Measurements from ENCODE around the gene PDE4A. TPM values are rescaled to one million over a fixed set of nuclear protein-coding genes. Genes with fewer than 3 reads are reported as not detected.
"Not testable (repeated sequence)": the region's sequence is repeated elsewhere in the genome, so short reads cannot be mapped to it uniquely, and the experiment has no call there.

PDE4A gene
- total RNA-seq, 1 donor from 2014 or later = 9.4 TPM

DNA sequence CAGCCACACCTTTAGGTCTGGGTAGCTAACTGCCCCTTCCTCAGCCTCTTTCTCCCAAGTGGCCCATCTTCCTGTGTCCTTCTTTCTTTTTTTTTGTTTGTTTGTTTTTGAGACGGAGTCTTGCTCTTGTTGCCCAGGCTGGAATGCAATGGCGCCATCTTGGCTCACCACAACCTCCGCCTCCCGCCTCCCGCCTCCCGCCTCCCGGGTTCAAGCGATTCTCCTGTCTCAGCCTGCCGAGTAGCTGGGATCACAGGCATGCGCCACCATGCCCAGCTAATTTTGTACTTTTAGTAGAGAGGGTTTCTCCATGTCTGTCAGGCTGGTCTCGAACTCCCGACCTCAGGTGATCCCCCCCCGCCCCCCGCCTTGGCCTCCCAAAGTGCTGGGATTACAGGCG, 41.7 kb downstream of the PDE4A start:
- DNase-seq (ENCODE audit: low spot score) = not testable (repeated sequence)

DNA sequence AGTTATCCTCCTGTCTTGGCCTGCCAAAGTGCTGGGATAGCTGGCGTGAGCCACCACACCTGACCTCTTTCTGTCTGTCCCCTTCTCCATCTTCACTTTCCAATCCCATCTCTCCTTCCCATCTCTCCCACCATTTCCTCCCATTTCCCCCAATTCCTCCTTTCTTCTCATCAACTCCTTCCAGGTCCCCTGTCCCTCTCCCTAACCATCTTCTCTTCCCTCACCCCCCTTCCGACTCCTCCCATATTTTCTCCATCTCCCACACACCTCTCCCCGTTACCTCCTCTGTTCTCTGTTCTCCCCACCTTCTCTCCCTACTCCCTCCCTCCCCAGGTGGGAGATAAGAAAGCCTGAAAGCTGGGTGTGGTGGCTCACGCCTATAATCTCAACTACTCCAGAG, 42.2 kb downstream of the PDE4A start:
- no peak for DNase-seq (ENCODE audit: low spot score)

DNA sequence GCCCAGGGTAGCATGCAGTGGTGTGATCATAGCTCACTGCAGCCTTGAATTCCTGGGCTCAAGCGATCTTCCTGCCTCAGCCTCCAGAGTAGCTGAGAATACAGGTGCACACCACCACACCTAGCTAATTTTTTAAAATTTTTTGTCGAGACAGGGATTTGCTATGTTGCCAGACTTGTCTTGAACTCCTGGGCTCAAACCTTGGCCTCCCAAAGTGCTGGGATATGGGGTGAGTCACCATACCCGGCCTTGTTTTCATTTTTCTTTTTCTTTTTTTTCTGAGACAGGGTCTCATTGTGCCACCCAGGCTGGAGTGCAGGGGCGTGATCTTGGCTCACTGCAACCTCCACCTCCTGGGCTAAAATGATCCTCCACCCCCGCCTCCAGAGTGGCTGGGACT, 44.1 kb downstream of the PDE4A start:
- DNase-seq (ENCODE audit: low spot score) = no peak

DNA sequence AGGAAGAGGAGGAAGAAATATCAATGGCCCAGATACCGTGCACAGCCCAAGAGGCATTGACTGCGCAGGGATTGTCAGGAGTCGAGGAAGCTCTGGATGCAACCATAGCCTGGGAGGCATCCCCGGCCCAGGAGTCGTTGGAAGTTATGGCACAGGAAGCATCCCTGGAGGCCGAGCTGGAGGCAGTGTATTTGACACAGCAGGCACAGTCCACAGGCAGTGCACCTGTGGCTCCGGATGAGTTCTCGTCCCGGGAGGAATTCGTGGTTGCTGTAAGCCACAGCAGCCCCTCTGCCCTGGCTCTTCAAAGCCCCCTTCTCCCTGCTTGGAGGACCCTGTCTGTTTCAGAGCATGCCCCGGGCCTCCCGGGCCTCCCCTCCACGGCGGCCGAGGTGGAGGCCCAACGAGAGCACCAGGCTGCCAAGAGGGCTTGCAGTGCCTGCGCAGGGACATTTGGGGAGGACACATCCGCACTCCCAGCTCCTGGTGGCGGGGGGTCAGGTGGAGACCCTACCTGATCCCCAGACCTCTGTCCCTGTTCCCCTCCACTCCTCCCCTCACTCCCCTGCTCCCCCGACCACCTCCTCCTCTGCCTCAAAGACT, 46.9 kb downstream of the PDE4A start:
- DNase-seq (ENCODE audit: low spot score) = no peak

DNA sequence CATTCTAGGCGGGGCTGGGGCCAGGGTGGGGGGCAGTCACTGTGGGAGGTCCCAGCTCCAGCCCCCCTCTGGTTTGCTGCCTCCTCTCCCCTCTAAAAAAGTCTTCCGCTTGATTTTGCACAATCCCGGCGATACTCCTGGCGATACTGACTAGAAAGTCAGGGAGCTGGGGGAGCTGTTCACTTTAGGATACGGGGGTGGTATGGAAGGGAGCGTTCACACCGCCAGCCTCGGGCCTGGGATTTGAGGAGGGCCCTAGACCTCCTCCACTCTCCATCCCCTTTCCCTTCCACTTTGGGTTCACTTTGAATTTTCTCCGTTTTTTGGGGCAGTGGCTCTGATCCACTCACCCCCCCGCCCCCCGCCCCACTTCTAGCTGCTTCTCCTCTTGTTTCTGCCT, 47.8 kb downstream of the PDE4A start:
- DNase-seq (ENCODE audit: low spot score) = no peak

DNA sequence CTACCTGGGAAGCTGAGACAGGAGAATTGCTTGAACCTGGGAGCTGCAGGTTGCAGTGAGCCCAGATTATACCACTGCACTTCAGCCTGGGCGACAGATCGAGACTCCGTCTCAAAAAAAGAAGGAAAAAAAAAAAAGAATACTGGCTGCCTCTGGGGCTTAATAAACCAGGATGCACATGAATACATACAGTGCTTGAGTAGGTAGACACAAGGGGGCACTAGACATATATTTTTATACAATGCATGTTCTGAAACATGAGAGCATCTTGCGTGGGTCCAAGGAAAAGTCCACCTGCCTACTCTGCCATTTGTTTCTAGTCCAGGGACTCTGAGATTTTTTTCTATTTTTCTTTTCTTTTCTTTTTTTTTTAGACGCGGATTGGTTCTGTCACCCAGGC, 51.6 kb downstream of the PDE4A start:
- DNase-seq (ENCODE audit: low spot score) = no peak

DNA sequence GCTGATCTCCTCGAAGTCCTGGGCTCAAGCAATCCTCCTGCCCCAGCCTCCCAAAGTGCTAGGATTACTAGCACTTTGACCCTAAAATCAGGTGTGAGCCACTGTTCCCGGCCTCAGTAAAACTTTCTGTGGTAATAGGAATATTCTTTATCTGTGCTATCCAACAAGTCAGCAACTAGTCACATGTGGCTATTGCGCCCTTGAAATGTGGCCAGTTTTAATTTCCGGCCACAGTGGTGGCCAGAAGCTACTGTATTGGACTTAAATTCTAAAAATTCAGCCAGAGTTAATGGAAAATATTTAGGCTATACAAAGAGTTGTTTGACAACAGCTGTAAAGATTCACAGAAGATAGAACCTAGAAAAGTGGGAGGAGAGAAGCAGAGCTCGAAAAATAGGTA, 52.9 kb downstream of the PDE4A start:
- DNase-seq (ENCODE audit: low spot score) = no peak

- no peak for DNase-seq (ENCODE audit: low spot score)
Measured at GRCh38 chr19:10474962-10475451, 54.7 kb downstream of the PDE4A start.

- DNase-seq (ENCODE audit: low spot score) = no peak
Measured at GRCh38 chr19:10478476-10478875, 58.1 kb downstream of the PDE4A start.

- peak; percentile 90 for DNase-seq (ENCODE audit: low spot score)
Measured at GRCh38 chr19:10478903-10479384, 58.6 kb downstream of the PDE4A start.

GRCh38 chr19:10486551-10486950, 66.2 kb downstream of the PDE4A start:
- DNase-seq (ENCODE audit: low spot score) = no peak

DNA sequence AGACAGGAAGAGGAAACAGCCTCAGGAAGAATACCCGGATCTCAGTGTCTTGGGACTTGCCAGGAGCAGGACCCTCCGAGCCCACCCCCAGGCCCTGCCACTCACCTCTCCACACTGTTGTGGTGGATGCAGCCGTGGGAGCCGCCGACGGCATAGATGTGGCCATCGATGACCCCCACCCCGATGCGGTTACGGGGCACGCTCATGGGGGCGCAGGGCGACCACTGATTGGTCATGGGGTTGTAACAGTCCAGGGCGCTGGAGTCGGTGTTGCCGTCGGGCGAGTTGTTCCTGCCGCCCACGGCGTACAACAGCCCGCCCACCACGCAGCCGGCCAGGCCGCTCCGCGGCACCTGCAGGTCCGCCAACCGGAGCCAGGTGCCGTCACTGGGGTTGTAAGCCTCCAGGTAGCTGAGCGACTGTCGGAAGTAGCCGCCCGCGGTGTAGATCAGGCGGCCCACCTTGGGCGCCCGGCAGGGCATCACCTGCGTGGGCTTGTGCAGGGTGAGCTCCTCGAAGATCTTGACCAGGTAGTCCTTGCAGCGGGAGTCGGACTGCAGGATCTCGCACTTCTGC, 71.2 kb downstream of the PDE4A start:
- DNase-seq (ENCODE audit: low spot score) = no peak

DNA sequence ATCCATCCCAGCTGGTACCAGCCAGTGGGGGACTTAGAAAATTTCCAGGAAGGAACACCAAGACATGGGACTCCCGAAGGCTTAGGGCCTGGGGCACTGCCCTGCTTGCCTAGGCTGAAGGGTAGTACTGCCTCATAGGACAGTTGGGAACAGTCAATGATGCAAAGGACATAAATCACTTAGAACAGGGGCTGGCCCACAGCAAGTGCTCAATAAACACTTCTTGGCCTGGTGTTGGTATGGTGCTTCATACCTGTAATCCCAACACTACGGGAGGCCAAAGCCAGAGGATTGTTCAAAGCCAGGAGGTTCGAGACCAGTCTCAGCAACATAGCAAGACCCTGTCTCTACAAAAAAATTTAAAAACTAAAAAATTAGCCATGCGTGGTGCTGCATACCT, 77.0 kb downstream of the PDE4A start:
- DNase-seq (ENCODE audit: low spot score) = no peak

GRCh38 chr19:10499550-10500246, 79.4 kb downstream of the PDE4A start:
- no peak for DNase-seq (ENCODE audit: low spot score)

DNA sequence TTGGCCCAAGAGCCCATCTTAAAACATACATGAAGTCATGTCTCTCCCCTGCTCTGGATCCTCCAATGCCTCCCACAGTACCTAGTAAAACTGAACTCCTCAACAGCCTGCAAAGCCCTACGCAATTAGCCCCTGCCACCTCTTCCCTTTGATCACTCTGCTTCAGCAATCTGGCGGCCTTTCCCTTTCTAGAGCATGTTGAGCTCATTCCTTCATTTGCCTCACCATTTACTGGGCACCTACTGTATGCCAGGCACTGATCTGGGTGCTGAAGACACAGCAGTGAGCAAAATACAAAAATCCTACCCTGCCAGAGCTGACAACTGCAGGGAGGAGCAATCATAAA, 79.9 kb downstream of the PDE4A start:
- DNase-seq (ENCODE audit: low spot score) = no peak

- DNase-seq (ENCODE audit: low spot score) = peak; percentile 76
Measured at GRCh38 chr19:10501971-10502523, 81.7 kb downstream of the PDE4A start.

DNA sequence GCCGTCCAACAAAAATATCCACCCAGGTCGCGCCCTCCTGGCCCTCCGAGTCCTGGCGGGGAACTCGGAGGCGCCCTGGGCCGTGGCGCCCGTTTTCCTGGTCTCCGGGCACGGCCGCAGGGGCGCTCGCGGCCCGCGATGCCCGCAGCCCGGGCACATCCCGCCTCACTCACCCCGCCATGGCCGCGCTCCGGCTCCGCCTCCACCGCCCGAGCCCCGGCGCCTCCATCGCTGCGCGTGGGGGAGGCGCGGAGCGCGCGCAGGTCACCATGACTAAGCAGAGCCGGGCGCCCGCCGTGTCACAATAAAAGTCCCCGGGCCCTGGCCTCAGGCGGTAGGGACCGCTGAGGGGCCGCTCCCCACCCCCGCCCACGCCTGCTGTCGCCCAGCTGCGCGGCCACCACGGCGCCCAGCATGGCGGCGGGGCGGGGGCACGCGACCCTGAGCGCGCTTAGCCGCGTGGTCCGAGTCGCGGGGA, 82.2 kb downstream of the PDE4A start:
- peak; percentile 94 for DNase-seq (ENCODE audit: low spot score)

GRCh38 chr19:10503002-10503789, 82.9 kb downstream of the PDE4A start, which contains the start of gene KEAP1:
KEAP1 (minus strand) TSS chr19:10503356; CDS start chr19:10500033, 3,323 bp downstream.
- DNase-seq (ENCODE audit: low spot score) = peak; percentile 58

- peak; percentile 76 for DNase-seq (ENCODE audit: low spot score)
Measured at GRCh38 chr19:10505583-10506229, 85.4 kb downstream of the PDE4A start.

DNA sequence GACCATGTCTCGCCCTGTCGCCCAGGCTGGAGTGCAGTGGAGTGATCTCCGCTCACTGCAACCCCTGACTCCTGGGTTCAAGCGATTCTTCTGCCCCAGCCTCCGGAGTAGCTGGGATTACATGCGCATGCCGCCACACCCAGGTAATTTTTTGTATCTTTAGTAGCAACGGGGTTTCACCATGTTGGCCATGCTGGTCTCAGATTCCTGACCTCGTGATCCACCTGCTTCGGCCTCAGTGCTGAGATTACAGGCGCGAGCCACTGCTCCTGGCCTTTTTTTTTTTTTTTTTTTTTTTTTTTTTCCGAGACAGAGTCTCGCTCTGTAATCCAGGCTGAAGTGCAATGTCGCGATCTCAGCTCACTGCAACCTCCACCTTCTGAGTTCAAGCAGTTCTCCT, 87.7 kb downstream of the PDE4A start:
- DNase-seq (ENCODE audit: low spot score) = no peak

DNA sequence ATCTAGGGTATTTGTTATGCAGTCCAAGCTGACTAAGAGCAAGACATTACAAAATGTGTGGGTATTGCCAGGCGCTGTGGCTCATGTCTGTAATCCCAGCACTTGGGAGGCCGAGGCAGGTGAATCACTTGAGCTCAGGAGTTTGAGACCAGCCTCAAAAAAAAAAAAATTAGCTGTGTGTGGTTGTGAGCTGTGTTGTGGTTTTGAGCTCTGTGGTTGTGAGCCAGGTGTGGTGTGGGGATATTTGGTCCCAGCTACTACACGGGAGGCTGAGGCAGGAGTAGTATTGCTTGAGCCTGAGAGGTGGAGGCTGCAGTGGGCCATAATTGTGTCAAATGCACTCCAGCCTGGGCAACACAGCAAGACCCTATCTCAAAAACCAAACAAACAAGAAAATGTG, 88.4 kb downstream of the PDE4A start:
- DNase-seq (ENCODE audit: low spot score) = no peak
